Measurements from ENCODE around the gene UTF1. TPM values are rescaled to one million over a fixed set of nuclear protein-coding genes. Genes with fewer than 3 reads are reported as not detected.

UTF1 gene
- polyA plus RNA-seq, 3 donors = 0.14 to 0.48 (median 0.24) TPM

DNA sequence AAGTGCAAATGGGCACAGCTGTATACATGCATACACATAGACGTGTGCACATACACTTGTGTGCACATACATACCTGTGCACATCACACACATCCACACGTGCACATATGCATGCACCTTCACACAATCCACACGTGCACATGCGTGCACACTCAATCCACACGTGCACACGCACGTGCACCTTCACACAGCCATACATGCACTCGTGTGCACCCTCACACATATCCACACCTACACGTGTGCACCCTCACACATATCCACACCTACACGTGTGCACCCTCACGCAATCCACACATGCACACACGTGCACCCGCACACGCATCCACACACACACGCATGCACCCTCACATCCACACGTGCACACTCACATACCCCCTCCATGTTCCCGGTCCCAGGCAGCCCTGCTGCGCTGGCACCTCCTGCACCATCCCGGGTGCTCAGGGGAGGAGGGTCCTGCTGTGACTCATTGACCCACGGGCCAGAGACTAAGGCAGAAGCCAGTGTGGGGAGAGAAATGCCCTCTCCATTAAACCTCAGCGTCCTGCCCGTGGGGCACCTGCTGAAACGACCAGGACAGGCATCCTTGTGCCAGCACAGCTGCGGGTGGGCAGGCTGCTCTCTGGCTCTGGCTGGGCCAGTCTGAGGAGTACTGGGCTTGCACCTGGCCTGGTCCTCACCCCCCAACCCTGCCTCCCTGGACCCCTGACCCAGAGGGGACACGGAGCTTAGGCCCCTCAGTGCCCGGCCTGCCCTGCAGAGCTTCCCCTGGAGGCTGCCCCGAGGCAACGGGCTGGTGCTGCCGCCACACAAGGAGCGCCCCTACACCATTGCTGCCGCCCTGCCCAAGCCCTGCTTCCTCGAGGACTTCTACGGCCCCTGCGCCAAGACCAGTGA lies 17.8 kb upstream of the UTF1 start:
- no peak overlapping the region for H3K27ac ChIP-seq (ENCODE audit: low read depth in 1 of 2, low read length in 2 of 2)
- intact Hi-C loops (cut with micrococcal nuclease) = no loop called here
- H3K4me1 ChIP-seq (ENCODE audit: control insufficient read depth in 1 of 2, insufficient read depth in 2 of 2, low read length in 2 of 2) = no peaks in the 10 kb centered on the region
- peaks cover 0 to 5% (median 2%) of the 10 kb centered on the region in 3 donors for H3K27me3 Mint-ChIP-seq (ENCODE audit: low read depth in 3 of 3)
- H3K9me3 ChIP-seq (replicated peaks in 1 of 2; ENCODE audit: control insufficient read depth in 1 of 2, insufficient read depth in 1 of 2, low read length in 2 of 2) = no peaks in the 10 kb centered on the region
- peak overlapping the region in 1 of 7 donors; percentile 60 for H3K27ac Mint-ChIP-seq
- no peak overlapping the region for H2AFZ ChIP-seq (ENCODE audit: insufficient read depth, low read depth, low read length, poor library complexity, severe bottlenecking)
- no peak overlapping the region for H3K4me3 Mint-ChIP-seq
- no peaks in the 10 kb centered on the region for H4K20me1 ChIP-seq (ENCODE audit: insufficient read depth, low read length)
- DNase-seq = no peak
- H3K36me3 ChIP-seq (replicated peaks in 1 of 2; ENCODE audit: control insufficient read depth in 1 of 2, insufficient read depth in 2 of 2, low read length in 2 of 2) = no peaks in the 10 kb centered on the region
- TF ChIP-seq, protein P1, sequence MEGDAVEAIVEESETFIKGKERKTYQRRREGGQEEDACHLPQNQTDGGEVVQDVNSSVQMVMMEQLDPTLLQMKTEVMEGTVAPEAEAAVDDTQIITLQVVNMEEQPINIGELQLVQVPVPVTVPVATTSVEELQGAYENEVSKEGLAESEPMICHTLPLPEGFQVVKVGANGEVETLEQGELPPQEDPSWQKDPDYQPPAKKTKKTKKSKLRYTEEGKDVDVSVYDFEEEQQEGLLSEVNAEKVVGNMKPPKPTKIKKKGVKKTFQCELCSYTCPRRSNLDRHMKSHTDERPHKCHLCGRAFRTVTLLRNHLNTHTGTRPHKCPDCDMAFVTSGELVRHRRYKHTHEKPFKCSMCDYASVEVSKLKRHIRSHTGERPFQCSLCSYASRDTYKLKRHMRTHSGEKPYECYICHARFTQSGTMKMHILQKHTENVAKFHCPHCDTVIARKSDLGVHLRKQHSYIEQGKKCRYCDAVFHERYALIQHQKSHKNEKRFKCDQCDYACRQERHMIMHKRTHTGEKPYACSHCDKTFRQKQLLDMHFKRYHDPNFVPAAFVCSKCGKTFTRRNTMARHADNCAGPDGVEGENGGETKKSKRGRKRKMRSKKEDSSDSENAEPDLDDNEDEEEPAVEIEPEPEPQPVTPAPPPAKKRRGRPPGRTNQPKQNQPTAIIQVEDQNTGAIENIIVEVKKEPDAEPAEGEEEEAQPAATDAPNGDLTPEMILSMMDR (IDR thresholded peaks at IDR 0.05) = no peak
- no peak overlapping the region for H3K9ac ChIP-seq (ENCODE audit: insufficient read depth, low read length, poor library complexity, severe bottlenecking)
- H3K36me3 Mint-ChIP-seq = no peaks in the 10 kb centered on the region
- H3K27me3 ChIP-seq (ENCODE audit: control insufficient read depth in 2 of 2, insufficient read depth in 2 of 2, low read length in 2 of 2) = no peaks in the 10 kb centered on the region
- no peak overlapping the region for H3K4me3 ChIP-seq (replicated peaks in 1 of 3; ENCODE audit: low read depth in 2 of 3, low read length in 3 of 3)
- no peaks in the 10 kb centered on the region for H3K79me2 ChIP-seq (ENCODE audit: insufficient read depth, low read length)
- no peak overlapping the region for H3K4me2 ChIP-seq (replicated peaks; ENCODE audit: extremely low read depth, low read length, poor library complexity, severe bottlenecking)
- WGBS (ENCODE audit: insufficient coverage) = 88% methylated on average over 25 of the region's 34 CpGs
- no peaks in the 10 kb centered on the region for H3K4me1 Mint-ChIP-seq
- no peaks in the 10 kb centered on the region for H3K9me3 Mint-ChIP-seq

DNA sequence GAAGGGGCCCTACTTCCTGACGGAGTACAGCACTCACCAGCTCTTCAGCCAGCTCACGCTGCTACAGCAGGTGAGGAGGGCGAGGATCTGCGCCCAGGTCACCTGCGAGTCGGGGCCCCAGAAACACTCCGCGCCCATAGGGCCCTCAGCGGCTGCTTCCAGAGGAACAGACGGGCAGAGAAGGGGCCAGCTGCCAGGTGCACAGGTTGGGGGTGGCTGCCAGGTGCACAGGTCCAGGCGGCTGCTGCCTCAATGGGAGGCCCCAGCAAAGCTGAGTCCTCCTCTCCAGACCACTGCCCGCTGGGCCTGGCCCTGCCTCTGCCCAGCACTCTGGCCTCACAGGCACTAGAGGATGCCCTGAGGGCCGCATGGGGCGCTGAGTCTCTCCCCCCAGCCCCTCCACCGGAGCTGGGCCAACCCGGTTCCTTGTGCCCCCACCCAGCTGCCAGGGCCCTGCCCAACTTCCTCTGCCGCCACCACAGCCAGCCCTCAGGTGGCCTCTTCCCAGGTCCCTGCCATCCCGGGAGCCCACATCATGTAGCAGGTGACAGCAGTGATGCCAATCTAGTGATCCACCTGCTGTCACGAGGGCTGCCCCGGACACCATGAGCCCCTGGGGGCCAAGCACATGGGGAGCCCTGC lies 17.0 kb upstream of the UTF1 start:
- H3K27ac Mint-ChIP-seq = no peak overlapping the region
- H3K4me2 ChIP-seq (replicated peaks; ENCODE audit: extremely low read depth, low read length, poor library complexity, severe bottlenecking) = no peak overlapping the region
- H3K27me3 ChIP-seq (ENCODE audit: control insufficient read depth in 2 of 2, insufficient read depth in 2 of 2, low read length in 2 of 2) = no peaks in the 10 kb centered on the region

More for the DNA sequence above, 17.0 kb upstream of the UTF1 start:
- Mint-ChIP-seq H3K27me3 (ENCODE audit: low read depth in 3 of 3) (peaks cover 0 to 5% (median 2%) of the 10 kb centered on the region in 3 donors), H3K9me3 (no peaks in the 10 kb centered on the region), H3K4me3 (no peak overlapping the region), H3K36me3 (no peaks in the 10 kb centered on the region), H3K4me1 (no peaks in the 10 kb centered on the region)
- Histone ChIP-seq H3K4me3 (replicated peaks in 1 of 3; ENCODE audit: low read depth in 2 of 3, low read length in 3 of 3) (no peak overlapping the region), H4K20me1 (ENCODE audit: insufficient read depth, low read length) (no peaks in the 10 kb centered on the region), H3K4me1 (ENCODE audit: control insufficient read depth in 1 of 2, insufficient read depth in 2 of 2, low read length in 2 of 2) (no peaks in the 10 kb centered on the region), H2AFZ (ENCODE audit: insufficient read depth, low read depth, low read length, poor library complexity, severe bottlenecking) (no peak overlapping the region), H3K36me3 (replicated peaks in 1 of 2; ENCODE audit: control insufficient read depth in 1 of 2, insufficient read depth in 2 of 2, low read length in 2 of 2) (no peaks in the 10 kb centered on the region), H3K27ac (ENCODE audit: low read depth in 1 of 2, low read length in 2 of 2) (no peak overlapping the region), H3K79me2 (ENCODE audit: insufficient read depth, low read length) (no peaks in the 10 kb centered on the region), H3K9me3 (replicated peaks in 1 of 2; ENCODE audit: control insufficient read depth in 1 of 2, insufficient read depth in 1 of 2, low read length in 2 of 2) (no peaks in the 10 kb centered on the region), H3K9ac (ENCODE audit: insufficient read depth, low read length, poor library complexity, severe bottlenecking) (no peak overlapping the region)
- TF ChIP-seq, protein P1 (IDR thresholded peaks at IDR 0.05) = no peak
- no peak for DNase-seq
- WGBS (ENCODE audit: insufficient coverage) = 87% methylated on average over 18 of the region's 20 CpGs
- intact Hi-C loops (cut with micrococcal nuclease) = no loop called here

All from CD14-positive monocyte (primary cell).